ENCODE data around the gene KRT36. TPM values are rescaled to one million over a fixed set of nuclear protein-coding genes. Genes with fewer than 3 reads are reported as not detected.
A peak's percentile ranks its signal among the peaks of the same experiment; 100 is the strongest.

KRT36 gene
- total and polyA plus RNA-seq, 10 of the 15 experiments (the other 5 are each of a cell fraction or from before 2014, with no cell fraction given): not detected

GRCh38 chr17:41480136-41480535 is 9.6 kb downstream of the KRT36 start:
- ChIA-PET POLR2A (no interaction called here), SMC1A (ENCODE audit: uncharacterized antibody, unreplicated experiment) (no interaction called here), CTCF (no interaction called here), RAD21 (ENCODE audit: unreplicated experiment) (no interaction called here)
- no peaks in the 10 kb centered on the region for H3K36me3 ChIP-seq (ENCODE audit: control insufficient read depth in 2 of 2, insufficient read depth in 2 of 2, low read length in 1 of 2)
- no peaks in the 10 kb centered on the region; the same call in 1 of the 2 replicates for H3K4me1 ChIP-seq (ENCODE audit: control insufficient read depth, insufficient read depth, low read length)
- no peaks in the 10 kb centered on the region for H3K79me2 ChIP-seq (ENCODE audit: control insufficient read depth, insufficient read depth, low read length)
- FAIRE-seq (no peak), DNase-seq (ENCODE audit: low read depth, low spot score) (no peak), ATAC-seq (no peak)
- WGBS (ENCODE audit: insufficient coverage, insufficient replicate concordance, low lambda C conversion rate, missing lambda C conversion rate): 0% methylated on average over 2 of the region's 2 CpGs
- peaks cover 0 to 3% of the 10 kb centered on the region in 2 experiments; a peak in 2 of 4 replicates for H3K27me3 ChIP-seq (replicated peaks in 1 of 2; ENCODE audit: control insufficient read depth in 2 of 2, insufficient read depth in 2 of 2, low read length in 1 of 2)
- in situ Hi-C loops (cut with MboI): no loop called here
- H4K20me1 ChIP-seq (ENCODE audit: control insufficient read depth, insufficient read depth): no peaks in the 10 kb centered on the region
- H3K9ac ChIP-seq (ENCODE audit: control insufficient read depth, insufficient read depth, low read length): no peak overlapping the region
- no peaks in the 10 kb centered on the region for H3K9me3 ChIP-seq (replicated peaks; ENCODE audit: control insufficient read depth, insufficient read depth, low read length)
- intact Hi-C loops (cut with micrococcal nuclease; ENCODE audit: unreplicated experiment): no loop called here
- no peak overlapping the region for H3K4me2 ChIP-seq (ENCODE audit: control insufficient read depth, insufficient read depth)
- H3K4me3 ChIP-seq: no peak overlapping the region
- no peak overlapping the region for H3K27ac ChIP-seq (ENCODE audit: control insufficient read depth, insufficient read depth)
- no TSS peak for BruUV-seq (replicated peaks)
- TF ChIP-seq MAX (IDR thresholded peaks at IDR 0.05; ENCODE audit: low read depth, low read length) (no peak), SPI1 (IDR thresholded peaks at IDR 0.05; ENCODE audit: borderline replicate concordance, insufficient read depth, low read depth, low read length) (peak; percentile 60; the same call in 1 of the 2 replicates), NR2F1 (conservative IDR thresholded peaks at IDR 0.05) (peak; percentile 74)
- H2AFZ ChIP-seq (ENCODE audit: control insufficient read depth, low read depth, low read length): no peak overlapping the region

GRCh38 chr17:41478237-41478636 is 11.5 kb downstream of the KRT36 start:
- TF ChIP-seq, protein P1, sequence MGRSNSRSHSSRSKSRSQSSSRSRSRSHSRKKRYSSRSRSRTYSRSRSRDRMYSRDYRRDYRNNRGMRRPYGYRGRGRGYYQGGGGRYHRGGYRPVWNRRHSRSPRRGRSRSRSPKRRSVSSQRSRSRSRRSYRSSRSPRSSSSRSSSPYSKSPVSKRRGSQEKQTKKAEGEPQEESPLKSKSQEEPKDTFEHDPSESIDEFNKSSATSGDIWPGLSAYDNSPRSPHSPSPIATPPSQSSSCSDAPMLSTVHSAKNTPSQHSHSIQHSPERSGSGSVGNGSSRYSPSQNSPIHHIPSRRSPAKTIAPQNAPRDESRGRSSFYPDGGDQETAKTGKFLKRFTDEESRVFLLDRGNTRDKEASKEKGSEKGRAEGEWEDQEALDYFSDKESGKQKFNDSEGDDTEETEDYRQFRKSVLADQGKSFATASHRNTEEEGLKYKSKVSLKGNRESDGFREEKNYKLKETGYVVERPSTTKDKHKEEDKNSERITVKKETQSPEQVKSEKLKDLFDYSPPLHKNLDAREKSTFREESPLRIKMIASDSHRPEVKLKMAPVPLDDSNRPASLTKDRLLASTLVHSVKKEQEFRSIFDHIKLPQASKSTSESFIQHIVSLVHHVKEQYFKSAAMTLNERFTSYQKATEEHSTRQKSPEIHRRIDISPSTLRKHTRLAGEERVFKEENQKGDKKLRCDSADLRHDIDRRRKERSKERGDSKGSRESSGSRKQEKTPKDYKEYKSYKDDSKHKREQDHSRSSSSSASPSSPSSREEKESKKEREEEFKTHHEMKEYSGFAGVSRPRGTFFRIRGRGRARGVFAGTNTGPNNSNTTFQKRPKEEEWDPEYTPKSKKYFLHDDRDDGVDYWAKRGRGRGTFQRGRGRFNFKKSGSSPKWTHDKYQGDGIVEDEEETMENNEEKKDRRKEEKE (IDR thresholded peaks at IDR 0.05): no peak
- TF ChIP-seq WRNIP1 (IDR thresholded peaks at IDR 0.05; ENCODE audit: borderline replicate concordance, low read depth, low read length): no peak
- TF ChIP-seq ZBED1 (IDR thresholded peaks at IDR 0.05; ENCODE audit: borderline replicate concordance): no peak
- no peak for TF ChIP-seq RAD21 (IDR thresholded peaks at IDR 0.05; ENCODE audit: insufficient read depth, low read depth, low read length)
- TF ChIP-seq CEBPB (IDR thresholded peaks at IDR 0.05; ENCODE audit: borderline replicate concordance in 1 of 2, low read depth in 2 of 2, low read length in 2 of 2): no peak
- no peak for TF ChIP-seq NR2F1 (conservative IDR thresholded peaks at IDR 0.05)
- TF ChIP-seq ESRRA (IDR thresholded peaks at IDR 0.05; ENCODE audit: low read length): no peak
- no peak for TF ChIP-seq SMAD1 (IDR thresholded peaks at IDR 0.05; ENCODE audit: low read depth, partially characterized antibody)
- TF ChIP-seq RCOR1 (conservative IDR thresholded peaks at IDR 0.05; ENCODE audit: low read depth, low read length): no peak
- TF ChIP-seq ATF3 (IDR thresholded peaks at IDR 0.05; ENCODE audit: borderline replicate concordance, extremely low read depth, low read depth, low read length): no peak
- TF ChIP-seq NBN (IDR thresholded peaks at IDR 0.05): no peak
- no peak for TF ChIP-seq TBL1XR1 (IDR thresholded peaks at IDR 0.05; ENCODE audit: low read depth, low read length)
- TF ChIP-seq MEF2B (IDR thresholded peaks at IDR 0.05; ENCODE audit: partially characterized antibody, poor library complexity, severe bottlenecking): no peak
- Histone ChIP-seq H2AFZ (ENCODE audit: control insufficient read depth, low read depth, low read length) (no peak overlapping the region), H3K4me1 (ENCODE audit: control insufficient read depth, insufficient read depth, low read length) (no peaks in the 10 kb centered on the region; the same call in 1 of the 2 replicates), H3K9me3 (replicated peaks; ENCODE audit: control insufficient read depth, insufficient read depth, low read length) (no peaks in the 10 kb centered on the region), H3K4me2 (ENCODE audit: control insufficient read depth, insufficient read depth) (no peak overlapping the region), H3K27ac (ENCODE audit: control insufficient read depth, insufficient read depth) (no peak overlapping the region), H3K27me3 (replicated peaks in 1 of 2; ENCODE audit: control insufficient read depth in 2 of 2, insufficient read depth in 2 of 2, low read length in 1 of 2) (0 out of 4 replicates have a peak, but pooled peaks cover 1 to 3% of the 10 kb centered on the region in 2 experiments), H3K9ac (ENCODE audit: control insufficient read depth, insufficient read depth, low read length) (no peak overlapping the region), H4K20me1 (ENCODE audit: control insufficient read depth, insufficient read depth) (no peaks in the 10 kb centered on the region), H3K4me3 (no peak overlapping the region), H3K79me2 (ENCODE audit: control insufficient read depth, insufficient read depth, low read length) (no peaks in the 10 kb centered on the region), H3K36me3 (ENCODE audit: control insufficient read depth in 2 of 2, insufficient read depth in 2 of 2, low read length in 1 of 2) (no peaks in the 10 kb centered on the region)
- DNase-seq (ENCODE audit: low read depth, low spot score) (no peak), FAIRE-seq (no peak), ATAC-seq (no peak)
- BruUV-seq (replicated peaks): no TSS peak
- ChIA-PET POLR2A (no interaction called here), CTCF (interaction anchor here (1.0 kb wide), 1 partner anchor 11 kb away, joined by 3 read pairs; the partner anchor contains the start of gene KRT32), RAD21 (ENCODE audit: unreplicated experiment) (no interaction called here), SMC1A (ENCODE audit: uncharacterized antibody, unreplicated experiment) (no interaction called here)
- intact Hi-C loops (cut with micrococcal nuclease; ENCODE audit: unreplicated experiment): no loop called here
- in situ Hi-C loops (cut with MboI): no loop called here
- 28% methylated on average over 8 of the region's 8 CpGs for WGBS (ENCODE audit: insufficient coverage, insufficient replicate concordance, low lambda C conversion rate, missing lambda C conversion rate)
